ENCODE data around the gene WDR72. TPM values are rescaled to one million over a fixed set of nuclear protein-coding genes. Genes with fewer than 3 reads are reported as not detected.
"Not testable (repeated sequence)": the region's sequence is repeated elsewhere in the genome, so short reads cannot be mapped to it uniquely, and the experiment has no call there.

The WDR72 gene
- total and polyA plus RNA-seq, 3 donors from 2014 or later: 1.9 to 2.4 (median 2.1) TPM

DNA sequence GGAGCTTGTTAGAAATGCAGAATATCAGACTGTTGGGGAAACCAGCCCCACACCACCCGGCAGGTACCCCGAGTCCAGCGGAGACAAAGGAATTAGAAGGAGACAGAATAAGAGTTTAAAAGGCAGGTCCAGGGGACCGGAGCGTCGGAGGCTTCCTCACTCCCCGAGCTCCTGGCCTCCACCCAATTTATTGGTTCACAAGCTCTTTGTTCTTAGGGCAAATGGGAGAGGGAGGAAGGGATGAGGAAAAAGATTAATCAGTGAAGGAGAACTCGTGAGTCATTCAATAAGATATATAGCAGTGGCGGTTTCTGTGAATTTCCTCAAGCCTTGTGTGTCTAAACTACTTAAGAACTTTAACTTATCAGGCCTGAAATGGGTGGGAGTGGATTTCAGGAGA lies 32.1 kb upstream of the WDR72 start:
- TF ChIP-seq CTCF (IDR thresholded peaks at IDR 0.05) (no peak), POLR2A (IDR thresholded peaks at IDR 0.05) (no peak)
- H3K4me3 ChIP-seq: no peak overlapping the region
- WGBS, 2 donors: 42 to 57% methylated on average over 9 of the region's 9 CpGs
- intact Hi-C loops (cut with DNase I; ENCODE audit: low total_unique reads): no loop called here
- H3K9me3 ChIP-seq: no peaks in the 10 kb centered on the region
- H3K27me3 ChIP-seq: no peaks in the 10 kb centered on the region
- peak; percentile 39 for DNase-seq
- no peaks in the 10 kb centered on the region for H3K4me1 ChIP-seq
- H3K27ac ChIP-seq: no peak overlapping the region
- H3K36me3 ChIP-seq (ENCODE audit: low read depth, missing control alignments): no peaks in the 10 kb centered on the region

DNA sequence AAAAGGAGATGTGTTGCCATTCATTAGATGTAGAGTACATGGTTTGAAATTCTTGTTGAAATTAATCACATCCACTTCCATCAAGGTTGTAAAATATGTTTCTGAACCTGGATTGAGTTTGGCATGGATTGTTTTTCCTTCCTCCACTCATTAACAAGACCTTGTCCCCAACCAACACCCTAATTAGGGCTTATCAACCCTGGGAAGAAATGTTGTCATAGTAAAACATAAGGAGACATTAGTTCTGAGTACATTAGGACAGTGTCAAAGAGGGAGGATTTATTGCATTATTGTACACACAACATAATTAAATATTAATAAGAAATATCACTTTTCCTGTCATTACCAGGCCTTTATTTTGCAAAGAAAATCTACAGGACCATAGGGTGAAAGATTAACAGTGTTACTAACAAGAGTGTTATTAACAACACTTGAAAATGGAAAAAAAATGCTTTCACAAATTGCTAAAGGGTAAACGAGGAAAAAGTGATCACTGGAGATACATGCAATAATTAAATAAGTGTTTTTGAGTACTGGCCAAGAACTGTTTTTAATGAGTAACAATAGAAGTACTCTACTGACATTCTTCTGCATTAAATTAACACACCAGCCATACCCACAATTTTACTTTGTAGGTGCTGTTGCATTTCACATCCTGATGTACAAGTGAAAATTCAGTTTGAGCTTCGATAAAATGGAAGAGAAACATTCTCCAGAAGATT lies 30.4 kb upstream of the WDR72 start:
- H3K36me3 ChIP-seq (ENCODE audit: low read depth, missing control alignments): no peaks in the 10 kb centered on the region
- H3K4me1 ChIP-seq: no peaks in the 10 kb centered on the region
- H3K27me3 ChIP-seq: no peaks in the 10 kb centered on the region
- no peak overlapping the region for H3K4me3 ChIP-seq
- no peak overlapping the region for H3K27ac ChIP-seq
- WGBS, 2 donors: 46 to 48% methylated on average over 2 of the region's 2 CpGs
- intact Hi-C loops (cut with DNase I; ENCODE audit: low total_unique reads): no loop called here
- TF ChIP-seq POLR2A (IDR thresholded peaks at IDR 0.05) (no peak), CTCF (IDR thresholded peaks at IDR 0.05) (no peak)
- DNase-seq: no peak
- H3K9me3 ChIP-seq: no peaks in the 10 kb centered on the region

GRCh38 chr15:53786401-53786800 lies 26.9 kb upstream of the WDR72 start:
- H3K27ac ChIP-seq: no peak overlapping the region
- intact Hi-C loops (cut with DNase I; ENCODE audit: low total_unique reads): no loop called here

DNA sequence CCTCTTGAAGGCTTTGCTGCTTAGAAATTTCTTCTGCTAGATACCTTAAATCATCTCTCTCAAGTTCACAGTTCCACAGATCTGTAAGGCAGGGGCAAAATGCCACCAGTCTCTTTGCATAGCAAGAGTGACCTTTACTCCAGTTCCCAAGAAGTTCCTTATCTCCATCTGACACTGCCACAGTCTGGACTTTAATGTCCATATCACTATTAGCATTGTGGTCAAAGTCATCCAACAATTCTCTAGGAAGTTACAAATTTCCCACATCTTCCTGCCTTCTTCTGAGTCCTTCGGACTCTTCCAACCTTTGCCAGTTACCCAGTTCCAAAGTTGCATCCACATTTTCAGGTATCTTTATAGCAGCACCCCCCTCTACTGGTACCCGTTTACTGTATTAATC lies 25.8 kb upstream of the WDR72 start:
- H3K9me3 ChIP-seq; intact Hi-C loops (cut with DNase I; ENCODE audit: low total_unique reads); H3K27ac ChIP-seq; H3K4me3 ChIP-seq; H3K27me3 ChIP-seq; H3K4me1 ChIP-seq; DNase-seq; H3K36me3 ChIP-seq (ENCODE audit: low read depth, missing control alignments): not testable (repeated sequence)
- WGBS, 2 donors: 91 to 100% methylated on average over 2 of the region's 2 CpGs

More at GRCh38 chr15:53786401-53786800, 26.9 kb upstream of the WDR72 start:
- H3K9me3 ChIP-seq: no peaks in the 10 kb centered on the region
- no peak for DNase-seq
- WGBS, 2 donors: 81 to 83% methylated on average over 2 of the region's 2 CpGs
- H3K27me3 ChIP-seq: no peaks in the 10 kb centered on the region
- H3K4me1 ChIP-seq: no peaks in the 10 kb centered on the region
- H3K4me3 ChIP-seq: no peak overlapping the region
- no peaks in the 10 kb centered on the region for H3K36me3 ChIP-seq (ENCODE audit: low read depth, missing control alignments)
- TF ChIP-seq POLR2A (IDR thresholded peaks at IDR 0.05): no peak

GRCh38 chr15:53762916-53763315 lies 3.5 kb upstream of the WDR72 start:
- Histone ChIP-seq H3K4me3 (no peak overlapping the region), H3K27ac (no peak overlapping the region), H3K36me3 (ENCODE audit: low read depth, missing control alignments) (no peaks in the 10 kb centered on the region), H3K27me3 (no peaks in the 10 kb centered on the region), H3K9me3 (no peaks in the 10 kb centered on the region), H3K4me1 (no peaks in the 10 kb centered on the region)
- DNase-seq: no peak
- WGBS, 2 donors: 77 to 84% methylated on average over 2 of the region's 2 CpGs
- TF ChIP-seq CTCF (IDR thresholded peaks at IDR 0.05) (no peak), POLR2A (IDR thresholded peaks at IDR 0.05) (no peak)
- intact Hi-C loops (cut with DNase I; ENCODE audit: low total_unique reads): no loop called here

DNA sequence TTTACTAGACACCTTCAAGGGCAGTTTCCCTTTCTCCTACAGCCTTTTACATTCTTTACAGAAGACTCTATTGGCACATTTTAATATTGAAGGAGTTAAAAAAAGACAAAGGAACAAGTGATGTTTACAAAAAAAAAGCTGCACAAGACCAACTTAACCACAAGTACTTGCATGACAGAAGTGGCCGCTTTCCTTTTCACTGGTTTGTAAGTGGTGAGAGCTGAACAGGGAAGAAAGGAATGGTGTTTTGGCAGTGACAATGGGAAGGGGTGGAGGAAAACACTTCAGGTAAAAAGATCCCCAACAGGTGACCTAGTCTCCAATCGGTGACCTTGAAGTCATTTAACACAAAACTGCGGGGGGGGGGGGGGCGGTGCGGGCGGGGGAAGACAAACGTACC lies 1.1 kb downstream of the WDR72 start:
- H3K4me1 ChIP-seq: no peaks in the 10 kb centered on the region
- WGBS, 2 donors: 16 to 17% methylated on average over 7 of the region's 7 CpGs
- no peak for DNase-seq

More for the DNA sequence above, 1.1 kb downstream of the WDR72 start:
- Histone ChIP-seq H3K4me3 (no peak overlapping the region), H3K36me3 (ENCODE audit: low read depth, missing control alignments) (no peaks in the 10 kb centered on the region), H3K9me3 (no peaks in the 10 kb centered on the region), H3K27me3 (no peaks in the 10 kb centered on the region), H3K27ac (no peak overlapping the region)
- TF ChIP-seq POLR2A (IDR thresholded peaks at IDR 0.05) (no peak), CTCF (IDR thresholded peaks at IDR 0.05) (no peak)
- intact Hi-C loops (cut with DNase I; ENCODE audit: low total_unique reads): no loop called here

All from testis (tissue), 3 donors.